Cortex of kidney (tissue), 1 donor: ENCODE data around the gene ZC3H18.

ENCODE experiments used
- DNase-seq: peaks from one replicate; lab custom pipeline; 2025; lab: John Stamatoyannopoulos, UW

The ZC3H18 gene

DNA sequence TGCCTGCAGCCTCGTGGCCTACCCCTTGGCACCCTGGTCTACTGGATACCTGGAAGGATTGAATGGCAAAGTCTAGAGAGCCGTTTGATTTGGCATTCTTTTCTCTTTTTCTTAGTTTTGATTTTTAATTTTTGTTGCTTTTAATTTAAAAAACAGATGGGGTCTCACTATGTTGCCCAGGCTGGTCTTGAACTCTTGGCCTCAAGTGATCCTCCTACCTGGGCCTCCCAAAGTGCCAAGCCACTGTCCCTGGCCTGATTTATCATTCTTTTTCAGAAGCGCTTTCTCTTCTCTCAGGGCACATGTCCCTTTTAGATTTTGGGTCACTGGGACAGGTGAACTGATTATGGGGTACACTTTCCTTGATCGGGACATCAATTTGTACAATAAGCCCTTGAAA, 10.8 kb downstream of the ZC3H18 start:
- no peak for DNase-seq

DNA sequence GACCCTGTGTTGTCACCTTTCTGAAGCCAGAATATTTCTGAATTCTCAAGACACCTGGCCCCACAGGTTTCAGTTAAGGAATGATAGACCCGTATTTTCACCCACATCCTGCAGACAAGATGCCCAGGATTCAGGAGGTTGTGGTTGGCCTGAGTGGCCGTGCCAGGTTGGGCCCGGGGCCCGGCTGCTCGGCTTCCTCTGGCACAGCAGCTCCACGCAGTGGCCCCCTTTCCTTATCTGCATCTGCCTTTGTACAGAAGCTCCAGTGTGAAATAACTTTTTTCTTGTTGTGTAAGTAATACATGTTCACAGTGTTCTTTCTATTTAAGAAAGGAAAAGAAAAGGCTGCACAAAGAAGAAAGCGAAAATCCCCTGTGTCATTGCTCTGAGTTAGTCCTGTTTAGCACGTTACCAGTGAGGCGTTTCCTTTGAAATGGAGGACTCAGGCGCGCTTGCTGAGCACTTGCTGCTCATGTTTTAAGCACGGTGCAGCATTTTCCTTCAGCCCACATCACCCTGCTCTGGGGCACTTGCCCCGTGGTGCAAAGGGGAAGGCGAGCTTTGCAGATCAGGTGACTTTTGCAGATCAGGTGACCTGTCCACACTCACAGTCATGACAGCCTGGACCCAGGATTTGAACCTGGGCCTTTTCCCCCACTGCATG, 12.8 kb downstream of the ZC3H18 start:
- no peak for DNase-seq

GRCh38 chr16:88584676-88585075, 14.5 kb downstream of the ZC3H18 start:
- no peak for DNase-seq

GRCh38 chr16:88585269-88585668, 15.1 kb downstream of the ZC3H18 start:
- no peak for DNase-seq

GRCh38 chr16:88585927-88586581, 15.9 kb downstream of the ZC3H18 start:
- no peak for DNase-seq

- no peak for DNase-seq
Measured at GRCh38 chr16:88588148-88588547, 17.9 kb downstream of the ZC3H18 start.

DNA sequence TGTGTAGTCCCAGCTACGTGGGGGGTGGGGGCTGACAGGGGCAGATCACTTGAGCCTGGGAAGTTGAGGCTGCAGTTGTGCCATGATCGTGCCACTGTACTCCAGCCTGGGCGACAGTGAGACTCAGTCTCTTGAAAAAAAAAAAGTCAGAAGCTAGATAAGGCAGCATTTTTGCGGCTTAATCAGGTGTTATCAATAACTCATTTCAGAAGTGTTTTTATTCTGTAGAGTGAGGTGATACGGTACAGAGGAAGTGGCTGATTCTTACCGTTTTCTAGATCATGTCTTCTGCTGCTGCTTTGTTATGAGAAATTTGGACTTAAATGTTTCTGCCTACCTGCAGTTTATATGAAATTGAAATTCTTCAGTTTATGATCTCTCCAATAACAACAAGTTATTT, 18.6 kb downstream of the ZC3H18 start:
- DNase-seq = no peak

DNA sequence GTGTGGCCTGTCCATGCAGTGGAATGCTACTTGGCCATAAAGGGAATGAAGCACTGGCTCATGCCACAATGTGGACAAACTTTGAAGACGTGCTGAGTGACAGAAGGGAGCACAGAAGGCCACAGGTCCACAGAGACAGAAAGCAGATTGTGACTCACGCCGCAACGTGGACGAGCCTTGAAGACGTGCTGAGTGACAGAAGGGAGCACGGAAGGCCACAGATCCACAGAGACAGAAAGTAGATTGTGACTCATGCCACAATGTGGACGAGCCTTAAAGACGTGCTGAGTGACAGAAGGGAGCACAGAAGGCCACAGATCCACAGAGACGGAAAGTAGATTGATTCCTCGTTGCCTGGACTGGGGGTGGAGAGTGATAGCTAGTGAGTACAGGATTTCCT, 19.2 kb downstream of the ZC3H18 start:
- DNase-seq = no peak

DNA sequence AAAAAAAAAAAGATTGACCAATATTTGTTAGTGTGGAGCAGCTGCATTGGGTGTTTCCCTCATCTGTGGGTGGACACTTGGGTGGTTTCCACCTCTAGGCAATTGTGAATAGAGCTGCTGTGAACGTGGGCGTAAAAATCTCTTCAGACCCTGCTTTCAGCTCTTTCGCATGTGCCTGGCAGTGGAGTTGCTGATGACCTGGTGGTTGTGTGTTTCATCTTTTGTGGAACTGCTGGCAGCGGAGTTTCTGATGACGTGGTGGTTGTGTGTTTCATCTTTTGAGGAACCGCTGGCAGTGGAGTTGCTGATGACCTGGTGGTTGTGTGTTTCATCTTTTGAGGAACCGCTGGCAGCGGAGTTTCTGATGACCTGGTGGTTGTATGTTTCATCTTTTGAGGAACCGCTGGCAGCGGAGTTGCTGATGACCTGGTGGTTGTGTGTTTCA, 21.4 kb downstream of the ZC3H18 start:
- no peak for DNase-seq

DNA sequence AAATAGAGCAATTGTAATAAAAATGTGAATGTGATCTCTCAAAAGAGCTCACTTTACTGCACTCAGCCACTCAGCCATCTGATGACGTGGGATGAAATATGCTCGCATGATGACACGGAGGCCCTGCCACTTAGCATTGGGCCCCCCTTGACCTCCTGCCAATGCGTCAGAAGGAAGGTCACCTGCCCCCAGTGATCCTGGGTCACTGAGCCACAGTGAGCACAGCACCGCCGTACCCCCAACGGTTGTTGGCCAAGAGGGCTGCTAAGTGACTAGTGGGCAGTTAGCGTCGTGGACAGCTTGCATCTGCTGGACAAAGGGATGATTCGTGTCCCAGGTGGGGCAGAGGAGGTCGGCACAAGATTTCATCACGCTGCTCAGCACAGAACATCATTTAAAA, 22.9 kb downstream of the ZC3H18 start:
- DNase-seq = no peak

- DNase-seq = no peak
Measured at GRCh38 chr16:88593489-88593888, 23.3 kb downstream of the ZC3H18 start.

GRCh38 chr16:88593910-88594309, 23.7 kb downstream of the ZC3H18 start:
- no peak for DNase-seq

DNA sequence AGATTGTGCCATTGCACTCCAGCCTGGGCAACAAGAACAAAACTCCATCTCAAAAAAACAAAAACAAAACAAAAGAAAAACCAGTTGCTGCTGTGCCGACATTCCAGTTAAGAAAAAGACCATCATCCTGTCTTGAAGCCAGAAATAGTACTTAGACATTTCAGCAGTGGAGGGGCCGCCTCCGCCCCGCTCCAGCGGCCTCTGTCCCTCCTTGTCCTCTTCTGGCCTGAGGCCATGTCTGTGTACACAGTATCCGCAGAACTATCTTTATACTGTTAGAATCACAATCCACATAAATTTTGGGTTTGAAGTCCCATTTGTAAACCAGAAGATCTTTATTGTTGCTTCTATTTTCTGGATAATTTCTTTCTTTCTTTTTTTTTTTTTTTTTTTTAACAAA, 24.9 kb downstream of the ZC3H18 start:
- DNase-seq = no peak

GRCh38 chr16:88595921-88596320, 25.7 kb downstream of the ZC3H18 start:
- no peak for DNase-seq

DNA sequence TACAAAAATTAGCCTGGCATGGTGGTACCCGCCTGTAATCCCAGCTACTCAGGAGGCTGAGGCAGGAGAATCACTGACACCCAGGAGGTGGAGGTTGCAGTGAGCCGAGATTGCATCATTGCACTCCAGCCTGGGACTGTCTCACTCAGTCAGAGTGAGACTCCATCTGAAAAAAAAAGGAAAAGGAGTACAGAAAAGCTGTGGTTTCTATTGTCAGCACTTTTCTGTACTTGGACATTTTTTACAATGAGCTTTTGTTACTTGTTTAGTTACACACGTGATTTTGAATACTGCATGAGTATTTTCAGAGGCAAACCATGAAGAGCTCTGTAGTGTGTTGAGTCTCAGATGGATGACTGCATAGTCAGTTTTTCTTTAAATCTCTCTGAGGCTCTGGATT, 26.3 kb downstream of the ZC3H18 start:
- DNase-seq = no peak

DNA sequence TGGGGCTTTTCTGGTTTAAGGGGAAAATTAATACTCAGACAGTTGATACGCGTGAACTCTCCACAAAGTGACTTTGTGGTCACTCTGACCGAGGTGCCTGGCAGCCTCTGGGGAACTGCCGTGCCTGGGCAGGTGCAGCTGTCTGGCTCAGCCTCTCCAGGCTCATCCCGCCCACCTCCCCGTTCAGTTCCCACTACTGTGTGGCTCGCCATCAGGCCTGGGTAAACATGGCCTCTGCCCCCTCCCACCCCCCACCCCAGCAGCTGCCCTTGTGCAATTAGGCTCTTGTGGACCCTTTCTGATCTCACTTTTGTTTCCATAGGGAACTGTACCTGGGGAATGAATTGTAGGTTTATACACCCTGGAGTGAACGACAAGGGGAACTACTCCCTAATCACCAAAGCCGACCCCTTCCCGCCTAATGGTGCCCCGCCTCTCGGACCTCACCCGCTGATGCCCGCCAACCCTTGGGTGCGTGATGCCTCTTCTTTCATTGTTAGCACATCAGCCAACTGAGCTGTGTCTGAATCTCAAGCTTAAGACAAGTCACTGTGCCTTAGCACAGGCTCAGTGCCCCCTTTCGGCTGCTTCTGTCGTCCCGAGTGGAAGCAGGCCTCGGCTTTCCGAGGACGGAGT, 27.8 kb downstream of the ZC3H18 start:
- DNase-seq = no peak

- no peak for DNase-seq
Measured at GRCh38 chr16:88599092-88599733, 29.0 kb downstream of the ZC3H18 start.

DNA sequence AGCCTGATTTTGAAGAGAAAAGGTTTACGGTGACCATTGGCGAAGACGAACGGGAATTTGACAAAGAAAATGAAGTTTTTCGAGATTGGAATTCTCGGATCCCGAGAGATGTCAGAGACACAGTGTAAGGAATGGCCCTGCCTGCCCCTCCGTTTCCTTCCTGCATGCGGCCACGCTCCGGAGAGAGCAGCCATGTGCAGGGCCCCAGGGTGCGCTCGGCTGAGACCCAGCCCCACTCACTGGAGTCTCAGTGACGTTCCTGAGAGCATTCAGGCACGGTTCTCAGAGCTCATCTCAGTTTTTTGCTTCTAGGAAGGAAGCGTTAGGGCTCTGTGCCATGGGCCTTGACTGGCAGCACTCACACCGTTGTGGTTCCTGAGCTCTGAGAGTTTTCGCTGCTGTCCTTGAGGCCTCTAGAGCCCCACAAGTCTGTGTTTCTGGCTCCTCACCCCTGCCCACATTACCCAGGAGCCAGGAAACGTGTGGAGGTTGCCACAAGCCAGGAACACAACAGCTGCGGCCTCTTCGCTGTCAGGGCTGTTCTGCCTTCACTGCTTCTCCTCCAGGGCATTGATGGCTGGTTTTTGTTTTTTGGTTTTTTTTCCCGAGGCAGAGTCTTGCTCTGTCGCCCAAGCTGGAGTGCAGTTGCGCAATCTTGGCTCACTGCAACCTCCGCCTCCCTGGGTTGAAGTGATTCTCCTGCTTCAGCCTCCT, 29.8 kb downstream of the ZC3H18 start:
- no peak for DNase-seq

DNA sequence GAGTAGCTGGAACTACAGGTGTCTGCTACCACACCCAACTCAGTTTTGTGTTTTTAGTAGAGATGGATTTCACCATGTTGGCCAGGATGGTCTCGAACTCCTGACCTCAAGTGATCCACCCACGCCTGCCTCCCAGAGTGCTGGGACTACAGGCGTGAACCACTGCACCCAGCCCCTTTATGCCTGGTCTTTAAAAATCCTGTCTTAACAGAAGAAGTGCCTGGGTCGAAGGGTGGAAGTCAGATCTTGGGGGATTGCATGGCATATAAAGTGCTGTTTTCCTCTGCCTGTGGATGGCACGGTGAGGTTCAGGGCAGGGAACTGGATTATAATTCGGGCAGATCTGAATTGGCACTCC, 30.3 kb downstream of the ZC3H18 start:
- DNase-seq = no peak

- no peak for DNase-seq
Measured at GRCh38 chr16:88601313-88602036, 31.3 kb downstream of the ZC3H18 start.

- DNase-seq = no peak
Measured at GRCh38 chr16:88602091-88602490, 31.9 kb downstream of the ZC3H18 start.
